ENCODE results near the gene CREM. TPM values are rescaled to one million over a fixed set of nuclear protein-coding genes. Genes with fewer than 3 reads are reported as not detected.

CREM gene
- total and polyA plus RNA-seq, 2 of the 4 experiments (the other 2 are of a cell fraction) = 33.2 to 40.5 TPM

- TF ChIP-seq CHD1 (IDR thresholded peaks at IDR 0.05; ENCODE audit: low read depth, low read length) (no peak; the same call in 1 of the 2 replicates), RCOR1 (IDR thresholded peaks at IDR 0.05; ENCODE audit: insufficient replicate concordance, low read length) (no peak)
Measured at GRCh38 chr10:35127289-35127891, 744 bp downstream of the CREM start (continued).

- Histone ChIP-seq H4K5ac (ENCODE audit: low read depth, low read length) (no peak overlapping the region), H2BK5ac (ENCODE audit: low read depth, low read length, poor library complexity, severe bottlenecking) (no peak overlapping the region), H2AK5ac (ENCODE audit: low read depth, low read length) (no peak overlapping the region), H2AFZ (replicated peaks; ENCODE audit: low read length, poor library complexity) (no peak overlapping the region), H3K9me3 (ENCODE audit: control insufficient read depth, insufficient read depth, low read length) (no peaks in the 10 kb centered on the region), H3K79me1 (ENCODE audit: low read depth in 1 of 2, low read length in 2 of 2) (peaks cover 9 to 32% of the 10 kb centered on the region in 2 experiments), H3K9me1 (ENCODE audit: insufficient read depth, low read length) (no peaks in the 10 kb centered on the region; the same call in none of the 2 replicates), H3K36me3 (ENCODE audit: control insufficient read depth, insufficient read depth, low read length) (no peaks in the 10 kb centered on the region), H2AK9ac (replicated peaks; ENCODE audit: low read depth, low read length, poor library complexity) (no peak overlapping the region), H3K4me3 (ENCODE audit: insufficient read depth, low read depth, low read length) (no peak overlapping the region), H3K23ac (ENCODE audit: low read depth, low read length) (no peak overlapping the region), H3K56ac (ENCODE audit: extremely low read depth, insufficient read depth, low read length) (no peak overlapping the region), H3K18ac (ENCODE audit: low read depth, low read length) (no peak overlapping the region), H3K4me1 (ENCODE audit: control insufficient read depth, insufficient read depth, low read length) (peaks cover 3% of the 10 kb centered on the region), H3K4me2 (ENCODE audit: low read depth, low read length) (peak overlapping the region; percentile 29; the same call in 1 of the 2 replicates), H2BK15ac (ENCODE audit: low read depth, low read length) (no peak overlapping the region), H3K14ac (replicated peaks; ENCODE audit: low read depth, low read length) (no peak overlapping the region), H2BK120ac (ENCODE audit: low read depth, low read length) (no peak overlapping the region), H4K91ac (ENCODE audit: insufficient read depth, low read depth, low read length) (no peak overlapping the region), H4K8ac (ENCODE audit: low read depth in 2 of 2, low read length in 2 of 2) (no peak overlapping the region), H3K9ac (ENCODE audit: low read depth, low read length) (no peak overlapping the region), H3K27ac (ENCODE audit: insufficient read depth, low read length) (no peak overlapping the region), H3K4ac (ENCODE audit: low read depth, low read length) (no peak overlapping the region), H4K20me1 (ENCODE audit: insufficient read depth, low read length) (no peaks in the 10 kb centered on the region), H3K27me3 (ENCODE audit: control insufficient read depth, insufficient read depth, low read length) (no peaks in the 10 kb centered on the region), H2BK20ac (ENCODE audit: low read depth, low read length) (no peak overlapping the region)
- BruUV-seq (replicated peaks) = no TSS peak
- POLR2A ChIA-PET (ENCODE audit: unreplicated experiment) = no interaction called here
- ATAC-seq (ENCODE audit: low read depth) (no peak), DNase-seq (peak; percentile 8)
- dilution Hi-C loops (cut with HindIII; ENCODE audit: low sequenced_read_pairs, unreplicated experiment) (no loop called here), intact Hi-C loops (cut with micrococcal nuclease) (loop anchor here (5.0 to 10.0 kb wide), 3 partner anchors 198 to 1756 kb away; no protein-coding TSS in a partner anchor), in situ Hi-C loops (cut with MboI; ENCODE audit: low sequenced_read_pairs) (no loop called here)
- CTCF ChIA-PET = no interaction called here
- TF ChIP-seq RFX5 (IDR thresholded peaks at IDR 0.05; ENCODE audit: low read depth, low read length) (no peak), RAD21 (IDR thresholded peaks at IDR 0.05; ENCODE audit: low read length) (no peak), MAZ (IDR thresholded peaks at IDR 0.05; ENCODE audit: borderline replicate concordance, low read depth, low read length) (no peak), SMC3 (IDR thresholded peaks at IDR 0.05; ENCODE audit: low read depth, low read length) (no peak), POLR2A (IDR thresholded peaks at IDR 0.05; ENCODE audit: low read depth, low read length) (no peak), BHLHE40 (IDR thresholded peaks at IDR 0.05; ENCODE audit: low read depth, low read length) (no peak), CEBPB (IDR thresholded peaks at IDR 0.05; ENCODE audit: low read depth, low read length) (no peak), MAFK (IDR thresholded peaks at IDR 0.05; ENCODE audit: low read depth, low read length) (no peak), ELK1 (IDR thresholded peaks at IDR 0.05; ENCODE audit: borderline replicate concordance, low read depth, low read length) (no peak), FOS (IDR thresholded peaks at IDR 0.05; ENCODE audit: low read depth, low read length) (no peak), RCOR1 (IDR thresholded peaks at IDR 0.05; ENCODE audit: insufficient replicate concordance, low read length) (no peak), MXI1 (IDR thresholded peaks at IDR 0.05; ENCODE audit: borderline replicate concordance, low read depth, low read length) (no peak), USF2 (IDR thresholded peaks at IDR 0.05; ENCODE audit: low read depth, low read length) (no peak)
- WGBS, 2 experiments (ENCODE audit: extremely low coverage in 2 of 2, insufficient read length in 1 of 2) = no CpG with 5 or more reads among the region's 1 CpG
Measured at GRCh38 chr10:35129185-35129674, 2.6 kb downstream of the CREM start.

Measured in IMR-90 (cell line).